SK-N-SH treated with all-trans-retinoic acid at 6 μM for 48 hours (cell line): Measurements from ENCODE around the gene WDFY2.

Source experiments
- ATAC-seq: fragments of 200-7000 bp; cut with Tn5 transposase; 3 replicates; pipeline ENCODE4 v1.9.1; 2020; ENCODE audit warnings: mild to moderate bottlenecking, moderate library complexity
- ARNTL ChIP-seq: fragments of 450-650 bp; formaldehyde crosslinking; IDR thresholded peaks from 2 replicates; pipeline ENCODE4 v1.5.0; 2020; ENCODE audit warnings: low read depth, mild to moderate bottlenecking, moderate library complexity, borderline replicate concordance
- BACH2 ChIP-seq: fragments of 250-450 bp; sonication (Bioruptor Pico); IDR thresholded peaks from 2 replicates; pipeline ENCODE4 v1.9.0; 2021; ENCODE audit warnings: mild to moderate bottlenecking, borderline replicate concordance
- CREB5 ChIP-seq: fragments of 250-450 bp; sonication (Bioruptor Pico); IDR thresholded peaks from 2 replicates; pipeline ENCODE4 v1.5.1; 2020; ENCODE audit warnings: low read depth, mild to moderate bottlenecking, moderate library complexity
- CSDC2 ChIP-seq: fragments of 250-450 bp; sonication (Bioruptor Pico); IDR thresholded peaks from 2 replicates; pipeline ENCODE4 v1.5.0; 2020; ENCODE audit warnings: mild to moderate bottlenecking, moderate library complexity
- CSRNP3 ChIP-seq: fragments of 250-450 bp; sonication (Bioruptor Pico); IDR thresholded peaks from 2 replicates; pipeline ENCODE4 v1.5.1; 2021; ENCODE audit warnings: mild to moderate bottlenecking, moderate library complexity
- ESRRG ChIP-seq: fragments of 250-450 bp; sonication (Bioruptor Pico); IDR thresholded peaks from 2 replicates; pipeline ENCODE4 v1.6.1; 2021; ENCODE audit warnings: mild to moderate bottlenecking
- GLIS3 ChIP-seq: fragments of 250-450 bp; sonication (Bioruptor Pico); IDR thresholded peaks from 2 replicates; pipeline ENCODE4 v1.5.0; 2020; ENCODE audit warnings: mild to moderate bottlenecking, moderate library complexity
- ISL1 ChIP-seq: fragments of 250-450 bp; sonication (Bioruptor Pico); IDR thresholded peaks from 2 replicates; pipeline ENCODE4 v2.1.2; 2022; ENCODE audit warnings: mild to moderate bottlenecking, moderate library complexity
- OSR1 ChIP-seq: fragments of 250-450 bp; sonication (Bioruptor Pico); IDR thresholded peaks from 2 replicates; pipeline ENCODE4 v1.8.0; 2022; ENCODE audit warnings: moderate library complexity, mild to moderate bottlenecking, inconsistent platforms
- PATZ1 ChIP-seq: fragments of 250-450 bp; sonication (Bioruptor Pico); IDR thresholded peaks from 2 replicates; pipeline ENCODE4 v1.8.0; 2020; ENCODE audit warnings: mild to moderate bottlenecking, moderate library complexity, borderline replicate concordance
- POU6F1 ChIP-seq: fragments of 250-450 bp; sonication (Bioruptor Pico); IDR thresholded peaks from 2 replicates; pipeline ENCODE4 v1.8.0; 2021; ENCODE audit warnings: low read depth, mild to moderate bottlenecking, moderate library complexity, borderline replicate concordance
- PPARA ChIP-seq: fragments of 250-450 bp; sonication (Bioruptor Pico); IDR thresholded peaks from 2 replicates; pipeline ENCODE4 v1.5.0; 2020; ENCODE audit warnings: mild to moderate bottlenecking, borderline replicate concordance
- RARB ChIP-seq: fragments of 250-450 bp; sonication (Bioruptor Pico); IDR thresholded peaks from 2 replicates; pipeline ENCODE4 v1.8.0; 2021; ENCODE audit warnings: mild to moderate bottlenecking, moderate library complexity
- TOX ChIP-seq: fragments of 250-450 bp; sonication (Bioruptor Pico); IDR thresholded peaks from 2 replicates; pipeline ENCODE4 v1.8.0; 2021; ENCODE audit warnings: mild to moderate bottlenecking, moderate library complexity, borderline replicate concordance
- TSHZ2 ChIP-seq: fragments of 250-450 bp; sonication (Bioruptor Pico); IDR thresholded peaks from 2 replicates; pipeline ENCODE4 v1.5.0; 2020; ENCODE audit warnings: mild to moderate bottlenecking, moderate library complexity
- ZFP3 ChIP-seq: fragments of 250-450 bp; sonication (Bioruptor Pico); IDR thresholded peaks from 2 replicates; pipeline ENCODE4 v1.5.0; 2020; ENCODE audit warnings: mild to moderate bottlenecking, moderate library complexity
- ZFP30 ChIP-seq: fragments of 450-650 bp; formaldehyde crosslinking; IDR thresholded peaks from 2 replicates; pipeline ENCODE4 v1.5.0; 2022; ENCODE audit warnings: mild to moderate bottlenecking, moderate library complexity
- ZNF565 ChIP-seq: fragments of 450-650 bp; formaldehyde crosslinking; conservative IDR thresholded peaks from 2 replicates; pipeline ENCODE4 v1.5.0; 2020; ENCODE audit warnings: low read depth, mild to moderate bottlenecking, moderate library complexity
- ZNF8 ChIP-seq: fragments of 450-650 bp; formaldehyde crosslinking; IDR thresholded peaks from 2 replicates; pipeline ENCODE4 v1.5.0; 2020; ENCODE audit warnings: mild to moderate bottlenecking, moderate library complexity

Gene WDFY2

GRCh38 chr13:51815848-51816247 is 231.6 kb downstream of the WDFY2 start:
- no peak for ATAC-seq
- TF ChIP-seq PPARA (CRISPR knock-in tag) (no peak), TOX (CRISPR knock-in tag) (no peak), ZNF565 (no peak), CREB5 (CRISPR knock-in tag) (no peak), ARNTL (CRISPR knock-in tag) (no peak), ZFP30 (CRISPR knock-in tag) (no peak), TSHZ2 (no peak), CSDC2 (CRISPR knock-in tag) (no peak), ISL1 (CRISPR knock-in tag) (no peak), ZFP3 (no peak), ZNF8 (CRISPR knock-in tag) (no peak), PATZ1 (CRISPR knock-in tag) (no peak), RARB (CRISPR knock-in tag) (no peak), POU6F1 (CRISPR knock-in tag) (no peak)

GRCh38 chr13:51816604-51817249 is 232.5 kb downstream of the WDFY2 start:
- no peak for ATAC-seq
- TF ChIP-seq CSRNP3 (CRISPR knock-in tag) (no peak), ARNTL (CRISPR knock-in tag) (no peak), POU6F1 (CRISPR knock-in tag) (no peak), OSR1 (no peak), ESRRG (CRISPR knock-in tag) (no peak), GLIS3 (no peak), PATZ1 (CRISPR knock-in tag) (no peak), ZNF8 (CRISPR knock-in tag) (no peak), PPARA (CRISPR knock-in tag) (no peak), BACH2 (CRISPR knock-in tag) (no peak)
